ENCODE data around the gene CTAGE4. TPM values are rescaled to one million over a fixed set of nuclear protein-coding genes. Genes with fewer than 3 reads are reported as not detected.
"Not testable (repeated sequence)": the region's sequence is repeated elsewhere in the genome, so short reads cannot be mapped to it uniquely, and the experiment has no call there.

Gene CTAGE4
- total RNA-seq, 1 donor from 2014 or later, result 0.43 TPM

DNA sequence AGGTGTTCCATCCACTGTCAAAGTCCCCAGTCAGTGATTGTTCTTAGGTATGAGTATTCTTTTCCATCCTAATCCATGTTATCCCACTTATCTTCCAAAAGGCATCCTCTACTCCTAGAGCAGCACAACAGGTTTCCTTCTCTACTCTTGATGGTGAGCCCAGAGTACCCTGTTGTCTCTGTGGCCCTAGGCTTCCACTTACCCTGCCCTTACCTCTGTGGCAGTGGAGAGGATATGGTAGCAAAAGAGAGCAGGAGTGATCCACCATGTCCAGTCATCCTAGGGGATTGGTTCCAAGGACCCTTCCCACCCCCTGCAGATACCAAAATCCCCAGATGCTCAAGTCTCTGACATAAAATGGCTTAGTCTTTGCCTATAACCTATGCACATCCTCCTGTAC lies 33.9 kb downstream of the CTAGE4 start:
- H2AFZ ChIP-seq (replicated peaks); H4K20me1 ChIP-seq (ENCODE audit: low read depth); H3F3A ChIP-seq (ENCODE audit: low read depth): not testable (repeated sequence)

DNA sequence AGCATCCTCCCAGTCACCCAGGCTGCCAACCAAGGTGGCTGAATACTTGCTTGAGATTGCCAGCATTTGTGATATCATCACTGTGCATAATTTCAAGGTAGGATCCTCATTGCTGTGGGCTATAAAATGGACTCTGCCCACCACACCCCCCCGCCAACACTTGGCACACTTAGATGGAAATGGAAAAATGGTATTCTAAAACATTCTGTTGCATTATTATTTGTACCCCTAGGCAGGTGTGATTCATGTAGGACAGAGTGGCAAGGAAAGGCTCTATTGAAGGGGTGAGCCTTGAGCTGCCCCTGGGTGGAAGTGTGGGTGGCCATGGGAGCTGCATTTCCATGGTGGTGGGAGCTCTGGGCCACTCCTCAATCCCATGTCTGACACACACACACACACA lies 35.3 kb downstream of the CTAGE4 start:
- H3K79me2 ChIP-seq (ENCODE audit: low read depth); H3K4me3 ChIP-seq; H3K9me3 ChIP-seq (ENCODE audit: low read depth); H3K36me3 ChIP-seq; H3K27me3 ChIP-seq; H3K27ac Mint-ChIP-seq; H3K27me3 Mint-ChIP-seq (ENCODE audit: insufficient read depth, low read depth); H3K4me1 Mint-ChIP-seq; H4K20me1 ChIP-seq (ENCODE audit: low read depth); H3K4me1 ChIP-seq; H3K36me3 Mint-ChIP-seq; H3K27ac ChIP-seq; H3K9me3 Mint-ChIP-seq; H2AFZ ChIP-seq (replicated peaks); DNase-seq (ENCODE audit: low spot score); H3K4me2 ChIP-seq; H3F3A ChIP-seq (ENCODE audit: low read depth); H3K4me3 Mint-ChIP-seq; H3K9ac ChIP-seq: not testable (repeated sequence)

More for the DNA sequence above, 33.9 kb downstream of the CTAGE4 start:
- H3K4me3 Mint-ChIP-seq; H3K27ac Mint-ChIP-seq; H3K79me2 ChIP-seq (ENCODE audit: low read depth); H3K4me2 ChIP-seq; DNase-seq (ENCODE audit: low spot score); H3K4me1 ChIP-seq; H3K27ac ChIP-seq; H3K9me3 Mint-ChIP-seq; H3K9ac ChIP-seq; H3K4me3 ChIP-seq; H3K27me3 ChIP-seq; H3K9me3 ChIP-seq (ENCODE audit: low read depth); H3K27me3 Mint-ChIP-seq (ENCODE audit: insufficient read depth, low read depth); H3K4me1 Mint-ChIP-seq; H3K36me3 Mint-ChIP-seq; H3K36me3 ChIP-seq: not testable (repeated sequence)

GRCh38 chr7:144219149-144219548 lies 35.9 kb downstream of the CTAGE4 start:
- H3K9me3 ChIP-seq (ENCODE audit: low read depth); H3K27ac ChIP-seq; H3K4me2 ChIP-seq; H3K9me3 Mint-ChIP-seq; H3K79me2 ChIP-seq (ENCODE audit: low read depth); H3K27me3 Mint-ChIP-seq (ENCODE audit: insufficient read depth, low read depth); H3F3A ChIP-seq (ENCODE audit: low read depth); H3K36me3 Mint-ChIP-seq; H3K4me3 ChIP-seq; H3K4me1 Mint-ChIP-seq; H4K20me1 ChIP-seq (ENCODE audit: low read depth); DNase-seq (ENCODE audit: low spot score); H3K27ac Mint-ChIP-seq; H3K36me3 ChIP-seq; H2AFZ ChIP-seq (replicated peaks); H3K27me3 ChIP-seq; H3K4me1 ChIP-seq; H3K9ac ChIP-seq; H3K4me3 Mint-ChIP-seq: not testable (repeated sequence)

- H3K4me3 Mint-ChIP-seq; H3K79me2 ChIP-seq (ENCODE audit: low read depth); H3K9me3 Mint-ChIP-seq; H2AFZ ChIP-seq (replicated peaks); H3K4me1 ChIP-seq; H3K27me3 ChIP-seq; H3K27ac Mint-ChIP-seq; H3K4me2 ChIP-seq; H3K36me3 ChIP-seq; H3K27me3 Mint-ChIP-seq (ENCODE audit: insufficient read depth, low read depth); H3F3A ChIP-seq (ENCODE audit: low read depth); H4K20me1 ChIP-seq (ENCODE audit: low read depth); DNase-seq (ENCODE audit: low spot score); H3K9ac ChIP-seq; H3K4me1 Mint-ChIP-seq; H3K36me3 Mint-ChIP-seq; H3K4me3 ChIP-seq; H3K27ac ChIP-seq; H3K9me3 ChIP-seq (ENCODE audit: low read depth): not testable (repeated sequence)
Measured at GRCh38 chr7:144220531-144220930, 37.3 kb downstream of the CTAGE4 start.

DNA sequence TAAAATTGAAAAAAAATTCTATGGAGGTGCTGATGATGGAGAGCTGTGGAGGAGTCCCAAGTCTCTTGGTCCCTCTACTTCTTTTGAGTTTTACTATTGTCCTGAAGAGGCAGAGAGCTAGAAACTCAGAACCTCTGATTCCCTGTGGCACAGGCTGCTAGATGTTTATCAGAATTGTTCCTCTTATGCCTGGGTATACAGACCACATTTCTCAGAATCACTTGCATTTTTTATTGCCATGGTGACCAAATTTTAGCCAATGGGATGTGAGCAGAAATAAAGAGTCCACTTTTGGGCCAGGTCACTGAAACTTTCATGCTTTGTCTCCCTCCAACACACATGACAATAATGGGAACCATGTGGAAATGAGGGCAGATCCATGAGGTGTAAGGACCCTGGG lies 40.4 kb downstream of the CTAGE4 start:
- H3K4me3 ChIP-seq; H3K9me3 ChIP-seq (ENCODE audit: low read depth); H3K9me3 Mint-ChIP-seq; DNase-seq (ENCODE audit: low spot score); H3K27ac ChIP-seq; H3K9ac ChIP-seq; H2AFZ ChIP-seq (replicated peaks); H3K27me3 ChIP-seq; H3K4me3 Mint-ChIP-seq; H3F3A ChIP-seq (ENCODE audit: low read depth); H3K36me3 Mint-ChIP-seq; H3K4me1 ChIP-seq; H3K79me2 ChIP-seq (ENCODE audit: low read depth); H3K27me3 Mint-ChIP-seq (ENCODE audit: insufficient read depth, low read depth); H4K20me1 ChIP-seq (ENCODE audit: low read depth); H3K4me1 Mint-ChIP-seq; H3K36me3 ChIP-seq; H3K27ac Mint-ChIP-seq; H3K4me2 ChIP-seq: not testable (repeated sequence)

DNA sequence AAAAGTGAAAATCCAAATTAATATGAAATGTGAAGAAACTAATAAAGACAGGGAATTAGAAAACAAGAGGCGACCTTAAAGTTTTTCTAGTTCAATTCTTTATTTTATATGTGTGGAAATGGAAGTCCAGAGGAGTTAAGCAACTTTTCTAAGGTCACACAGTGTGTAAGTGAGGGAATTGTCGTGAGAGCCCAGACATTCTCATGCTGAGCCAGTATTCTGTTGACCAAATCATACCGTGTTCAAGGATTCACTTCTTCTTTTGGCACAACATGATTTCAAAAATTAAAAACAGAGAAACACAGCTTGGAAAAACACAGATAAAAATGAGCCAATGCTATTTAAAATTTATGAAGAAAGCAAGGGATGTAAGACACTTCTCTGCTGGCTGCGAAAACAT lies 43.6 kb downstream of the CTAGE4 start:
- DNase-seq (ENCODE audit: low spot score); H3K36me3 ChIP-seq; H3K79me2 ChIP-seq (ENCODE audit: low read depth); H3K4me1 ChIP-seq; H4K20me1 ChIP-seq (ENCODE audit: low read depth); H3K4me2 ChIP-seq; H3K4me3 ChIP-seq; H3F3A ChIP-seq (ENCODE audit: low read depth); H3K4me3 Mint-ChIP-seq; H3K27ac ChIP-seq; H3K27ac Mint-ChIP-seq; H3K27me3 Mint-ChIP-seq (ENCODE audit: insufficient read depth, low read depth); H3K9me3 ChIP-seq (ENCODE audit: low read depth); H3K4me1 Mint-ChIP-seq; H3K27me3 ChIP-seq; H3K36me3 Mint-ChIP-seq; H3K9ac ChIP-seq; H3K9me3 Mint-ChIP-seq; H2AFZ ChIP-seq (replicated peaks): not testable (repeated sequence)

DNA sequence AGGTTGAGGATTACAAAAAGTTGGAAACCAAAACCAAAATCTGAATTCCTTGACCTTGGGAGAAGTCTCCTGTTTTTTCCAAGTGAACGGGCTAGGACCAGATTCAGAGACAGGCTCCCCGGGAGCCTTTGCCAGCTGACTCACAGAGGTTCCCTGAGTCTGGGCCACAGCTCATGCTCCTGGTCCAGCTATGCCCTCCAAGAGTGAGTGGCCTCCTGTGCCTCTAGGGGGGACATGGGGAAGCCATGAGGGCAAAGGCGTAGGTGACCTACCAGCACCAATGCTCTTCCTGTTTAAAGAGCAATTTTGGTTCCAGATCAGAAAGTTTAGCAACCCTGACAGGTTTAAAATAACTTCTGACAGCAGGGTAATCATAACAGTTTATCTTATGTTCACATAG lies 45.5 kb downstream of the CTAGE4 start:
- H3K4me2 ChIP-seq; H3K27me3 ChIP-seq; H3F3A ChIP-seq (ENCODE audit: low read depth); H3K4me1 ChIP-seq; DNase-seq (ENCODE audit: low spot score); H4K20me1 ChIP-seq (ENCODE audit: low read depth); H3K4me3 ChIP-seq; H3K9ac ChIP-seq; H3K79me2 ChIP-seq (ENCODE audit: low read depth); H3K36me3 Mint-ChIP-seq; H3K27me3 Mint-ChIP-seq (ENCODE audit: insufficient read depth, low read depth); H3K36me3 ChIP-seq; H3K9me3 Mint-ChIP-seq; H3K4me3 Mint-ChIP-seq; H3K27ac ChIP-seq; H3K27ac Mint-ChIP-seq; H2AFZ ChIP-seq (replicated peaks); H3K9me3 ChIP-seq (ENCODE audit: low read depth); H3K4me1 Mint-ChIP-seq: not testable (repeated sequence)

GRCh38 chr7:144231027-144231426 lies 47.8 kb downstream of the CTAGE4 start:
- not testable (repeated sequence) for H3K9ac ChIP-seq; H3K4me3 Mint-ChIP-seq; H3K4me1 ChIP-seq; H3K36me3 ChIP-seq; H3K9me3 ChIP-seq (ENCODE audit: low read depth); H3K27ac ChIP-seq; H2AFZ ChIP-seq (replicated peaks); H3K27ac Mint-ChIP-seq; H3K79me2 ChIP-seq (ENCODE audit: low read depth); H3K36me3 Mint-ChIP-seq; H3K27me3 Mint-ChIP-seq (ENCODE audit: insufficient read depth, low read depth); H4K20me1 ChIP-seq (ENCODE audit: low read depth); H3K4me1 Mint-ChIP-seq; H3K9me3 Mint-ChIP-seq; H3K27me3 ChIP-seq; H3K4me3 ChIP-seq; H3K4me2 ChIP-seq; DNase-seq (ENCODE audit: low spot score); H3F3A ChIP-seq (ENCODE audit: low read depth)

GRCh38 chr7:144233039-144233438 lies 49.8 kb downstream of the CTAGE4 start:
- H3K27ac Mint-ChIP-seq; H3K36me3 ChIP-seq; H2AFZ ChIP-seq (replicated peaks); H3K36me3 Mint-ChIP-seq; H3K4me1 ChIP-seq; H3K9ac ChIP-seq; H3K4me2 ChIP-seq; H3K4me3 ChIP-seq; H3K9me3 Mint-ChIP-seq; H3K27me3 ChIP-seq; H3K4me1 Mint-ChIP-seq; H4K20me1 ChIP-seq (ENCODE audit: low read depth); H3K27ac ChIP-seq; H3K79me2 ChIP-seq (ENCODE audit: low read depth); H3K4me3 Mint-ChIP-seq; H3F3A ChIP-seq (ENCODE audit: low read depth); DNase-seq (ENCODE audit: low spot score); H3K27me3 Mint-ChIP-seq (ENCODE audit: insufficient read depth, low read depth); H3K9me3 ChIP-seq (ENCODE audit: low read depth): not testable (repeated sequence)
